OCI-LY1 (cell line): ENCODE data around the gene ELMOD1.

Source experiments
- H2AFZ ChIP-seq: fragments of 200-600 bp; sonication (generic), shearing (Covaris generic); 2 replicates; pipeline ENCODE4 v1.6.0; 2014; ENCODE audit warnings: antibody characterized with exemption, mild to moderate bottlenecking, low read length
- H3F3A ChIP-seq: fragments of 200-600 bp; sonication (generic), shearing (Covaris generic); 2 replicates; pipeline ENCODE4 v1.6.0; 2014; ENCODE audit warnings: mild to moderate bottlenecking, antibody characterized with exemption, low read length, moderate library complexity; ENCODE audit not compliant: insufficient read depth
- H3K27ac ChIP-seq: fragments of 200-600 bp; sonication (generic); 2 replicates; pipeline ENCODE4 v1.5.1; 2014; ENCODE audit warnings: low read length, mixed run types, mild to moderate bottlenecking, low read depth; ENCODE audit not compliant: poor library complexity, severe bottlenecking
- H3K27me3 ChIP-seq: fragments of 200-600 bp; sonication (generic); 2 replicates; pipeline ENCODE4 v1.6.0; 2014; ENCODE audit warnings: antibody characterized with exemption, mild to moderate bottlenecking, low read length, moderate library complexity; ENCODE audit not compliant: insufficient read depth
- H3K36me3 ChIP-seq: fragments of 200-600 bp; sonication (generic); 2 replicates; pipeline ENCODE4 v1.6.1; 2014; ENCODE audit warnings: mild to moderate bottlenecking, antibody characterized with exemption, low read length, moderate library complexity, mixed read lengths; ENCODE audit not compliant: insufficient read depth
- H3K4me1 ChIP-seq: fragments of 200-600 bp; sonication (generic); 2 replicates; pipeline ENCODE4 v1.5.1; 2014; ENCODE audit warnings: mild to moderate bottlenecking, low read length, moderate library complexity; ENCODE audit not compliant: insufficient read depth, severe bottlenecking
- H3K4me2 ChIP-seq: fragments of 200-600 bp; sonication (generic), shearing (Covaris generic); 2 replicates; pipeline ENCODE4 v1.6.1; 2014; ENCODE audit warnings: low read length
- H3K4me3 ChIP-seq: fragments of 200-600 bp; sonication (generic); 2 replicates; pipeline ENCODE4 v1.5.1; 2014; ENCODE audit warnings: low read length, low read depth, mild to moderate bottlenecking, mixed read lengths; ENCODE audit not compliant: poor library complexity, severe bottlenecking
- H3K79me2 ChIP-seq: fragments of 200-600 bp; shearing (Covaris generic); 2 replicates; pipeline ENCODE4 v1.6.1; 2016; ENCODE audit warnings: mixed run types, low read length, mixed read lengths; ENCODE audit not compliant: insufficient read depth
- H3K9ac ChIP-seq: fragments of 200-600 bp; sonication (generic), shearing (Covaris generic); 2 replicates; pipeline ENCODE4 v1.6.1; 2014; ENCODE audit warnings: mild to moderate bottlenecking, low read length, mixed read lengths
- H3K9me2 ChIP-seq: fragments of 200-600 bp; sonication (generic), shearing (Covaris generic); 2 replicates; pipeline ENCODE4 v1.6.1; 2014; ENCODE audit warnings: low read depth, mild to moderate bottlenecking, low read length, mixed read lengths
- H3K9me3 ChIP-seq: fragments of 200-600 bp; shearing (Covaris generic); 2 replicates; pipeline ENCODE4 v1.6.1; 2014; ENCODE audit warnings: low read length, mixed read lengths
- H4K20me1 ChIP-seq: fragments of 200-600 bp; sonication (generic), shearing (Covaris generic); 2 replicates; pipeline ENCODE4 v1.6.0; 2016; ENCODE audit warnings: mild to moderate bottlenecking, low read length; ENCODE audit not compliant: insufficient read depth
- CTCF ChIP-seq: fragments of 200-600 bp; sonication (generic), shearing (Covaris generic); IDR thresholded peaks from 2 replicates; pipeline ENCODE4 v1.5.1; 2017; ENCODE audit warnings: mild to moderate bottlenecking, antibody characterized with exemption, low read length, moderate library complexity, mixed read lengths
- EZH2 ChIP-seq: fragments of 200-600 bp; sonication (generic), shearing (Covaris generic); IDR thresholded peaks from 2 replicates; pipeline ENCODE4 v1.8.0; 2017; ENCODE audit warnings: borderline replicate concordance, mixed run types, mild to moderate bottlenecking, antibody characterized with exemption, low read length, moderate library complexity, mixed read lengths

Gene ELMOD1

GRCh38 chr11:107594736-107595135 lies 3.8 kb downstream of the ELMOD1 start:
- Histone ChIP-seq H3K79me2 (no peaks in the 10 kb centered on the region), H3K36me3 (no peaks in the 10 kb centered on the region), H3F3A (no peaks in the 10 kb centered on the region), H3K4me1 (no peaks in the 10 kb centered on the region), H3K4me2 (no peak overlapping the region), H4K20me1 (no peaks in the 10 kb centered on the region), H3K4me3 (no peak overlapping the region), H3K9me3 (no peaks in the 10 kb centered on the region), H3K9ac (no peak overlapping the region), H3K27ac (no peak overlapping the region), H3K9me2 (no peaks in the 10 kb centered on the region), H3K27me3 (no peaks in the 10 kb centered on the region), H2AFZ (no peak overlapping the region)
- TF ChIP-seq CTCF (no peak), EZH2 (no peak)

- H3K36me3 ChIP-seq = no peaks in the 10 kb centered on the region
- H3K4me2 ChIP-seq = no peak overlapping the region
- no peak overlapping the region for H3K4me3 ChIP-seq
- no peaks in the 10 kb centered on the region for H4K20me1 ChIP-seq
- H3K27ac ChIP-seq = no peak overlapping the region
- H3K9ac ChIP-seq = no peak overlapping the region
- H3F3A ChIP-seq = no peaks in the 10 kb centered on the region
- H2AFZ ChIP-seq = no peak overlapping the region
- H3K4me1 ChIP-seq = no peaks in the 10 kb centered on the region
- H3K9me3 ChIP-seq = no peaks in the 10 kb centered on the region
- no peaks in the 10 kb centered on the region for H3K27me3 ChIP-seq
- no peaks in the 10 kb centered on the region for H3K79me2 ChIP-seq
- TF ChIP-seq CTCF (peak; percentile 65), EZH2 (no peak)
- no peaks in the 10 kb centered on the region for H3K9me2 ChIP-seq
These were observed 7.5 kb downstream of the ELMOD1 start for GRCh38 chr11:107598225-107599139.

GRCh38 chr11:107605061-107606006 lies 14.4 kb downstream of the ELMOD1 start:
- Histone ChIP-seq H3K4me2 (no peak overlapping the region), H3K79me2 (no peaks in the 10 kb centered on the region), H3K9me3 (no peaks in the 10 kb centered on the region), H3K36me3 (no peaks in the 10 kb centered on the region), H3K9ac (no peak overlapping the region), H3K4me1 (no peaks in the 10 kb centered on the region), H2AFZ (no peak overlapping the region), H4K20me1 (no peaks in the 10 kb centered on the region), H3K4me3 (no peak overlapping the region), H3K9me2 (no peaks in the 10 kb centered on the region), H3K27ac (no peak overlapping the region), H3F3A (no peaks in the 10 kb centered on the region), H3K27me3 (no peaks in the 10 kb centered on the region)
- no peak for TF ChIP-seq EZH2
- no peak for TF ChIP-seq CTCF
